GM12864 (cell line): ENCODE results near the gene UAP1L1.

ENCODE experiments used
- DNase-seq: peaks from one replicate; pipeline ENCODE4 v3.0.0-alpha.2; 2011; ENCODE audit warnings: low read depth
- H3K4me3 ChIP-seq: 2 replicates; pipeline ENCODE4 v1.5.1; 2011; ENCODE audit warnings: mild to moderate bottlenecking, low read depth, low read length, control low read depth
- CTCF ChIP-seq: IDR thresholded peaks from 2 replicates; pipeline ENCODE4 v1.5.1; 2011; ENCODE audit warnings: low read depth, mild to moderate bottlenecking, moderate library complexity, low read length, control low read depth, inconsistent platforms; ENCODE audit errors: missing control alignments

UAP1L1 gene

DNA sequence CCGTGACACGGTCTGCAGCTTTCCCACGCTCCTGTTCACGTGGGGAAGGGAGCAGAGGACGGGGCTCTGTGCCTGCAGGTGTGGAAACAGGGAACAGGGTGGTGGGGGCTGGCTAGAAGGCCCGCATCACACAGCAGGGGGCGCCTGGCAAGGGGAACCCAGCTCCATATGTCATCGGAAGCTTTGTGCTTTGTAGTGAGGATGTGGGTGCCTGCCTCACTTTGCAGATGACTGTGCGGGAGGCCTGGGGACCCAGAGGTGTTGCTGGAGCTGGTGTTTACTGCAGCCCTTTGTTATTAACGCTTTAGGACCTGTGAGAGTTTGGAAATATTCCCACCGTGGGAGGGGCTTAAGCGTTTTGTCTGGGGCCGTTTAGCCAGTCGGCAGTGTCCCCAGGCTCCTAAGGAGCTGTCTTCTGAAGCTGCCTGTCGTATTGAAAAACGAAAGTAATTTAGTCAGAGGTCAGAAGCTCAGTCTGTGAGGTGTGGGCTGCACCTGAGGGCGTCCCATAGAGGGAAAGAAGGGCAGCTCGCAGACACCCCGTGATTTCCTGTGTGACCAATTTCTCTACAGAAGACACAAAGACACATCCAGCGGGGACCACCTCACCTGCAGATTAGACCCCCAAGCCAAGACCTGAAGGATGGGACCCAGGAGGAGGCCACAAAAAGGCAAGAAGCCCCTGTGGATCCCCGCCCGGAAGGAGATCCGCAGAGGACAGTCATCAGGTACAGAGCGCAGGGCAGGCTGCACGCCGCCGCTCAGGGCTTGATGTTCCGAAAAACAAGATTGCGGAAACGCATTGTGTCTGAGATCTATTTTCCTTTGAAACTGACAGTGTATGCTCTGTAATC is 18.6 kb downstream of the UAP1L1 start:
- peak overlapping the region; percentile 20 for H3K4me3 ChIP-seq
- peak; percentile 78 for TF ChIP-seq CTCF
- peak; percentile 53 for DNase-seq

GRCh38 chr9:137096785-137097546 is 19.6 kb downstream of the UAP1L1 start:
- no peak for TF ChIP-seq CTCF
- H3K4me3 ChIP-seq = no peak overlapping the region
- DNase-seq = no peak

DNA sequence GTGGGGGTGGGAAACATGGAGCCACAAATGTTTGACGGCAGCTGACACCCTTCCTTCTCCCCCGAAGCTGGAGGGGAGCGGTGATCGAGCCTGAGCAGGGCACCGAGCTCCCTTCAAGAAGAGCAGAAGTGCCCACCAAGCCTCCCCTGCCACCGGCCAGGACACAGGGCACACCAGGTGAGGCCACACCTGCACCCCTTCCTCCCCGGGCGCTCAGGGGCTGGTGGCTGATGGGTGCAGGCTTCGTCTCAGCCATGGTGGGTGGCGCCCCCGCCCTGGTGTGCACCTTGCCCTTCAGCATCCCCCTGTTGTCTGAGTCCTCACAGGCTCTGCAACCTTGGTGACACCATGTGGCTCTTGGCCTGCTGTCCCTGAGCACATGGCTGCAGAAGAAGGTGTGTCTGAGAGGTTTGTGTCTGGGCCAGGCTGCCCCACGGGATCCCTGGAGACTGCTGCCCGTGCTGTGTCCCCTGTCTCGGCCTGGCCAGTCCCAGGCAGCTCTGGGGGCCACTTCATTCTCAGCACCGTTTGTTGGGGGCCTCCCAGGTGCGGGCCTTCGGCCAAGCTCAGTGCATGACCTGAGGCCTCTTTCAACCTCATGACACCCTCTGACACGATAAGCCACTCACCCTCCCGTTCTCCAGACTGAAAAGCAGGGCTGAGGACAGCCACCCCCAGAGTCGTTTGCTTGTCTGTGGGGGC is 20.6 kb downstream of the UAP1L1 start:
- no peak overlapping the region for H3K4me3 ChIP-seq
- no peak for TF ChIP-seq CTCF
- no peak for DNase-seq

- TF ChIP-seq CTCF = no peak
- no peak for DNase-seq
- no peak overlapping the region for H3K4me3 ChIP-seq
Measured at GRCh38 chr9:137099231-137099630, 21.9 kb downstream of the UAP1L1 start.

- TF ChIP-seq CTCF = no peak
- no peak overlapping the region for H3K4me3 ChIP-seq
- no peak for DNase-seq
Measured at GRCh38 chr9:137103206-137103999, 26.1 kb downstream of the UAP1L1 start.
